Measurements from ENCODE around the gene SBF2. TPM values are rescaled to one million over a fixed set of nuclear protein-coding genes. Genes with fewer than 3 reads are reported as not detected.

SBF2 gene
- total and polyA plus RNA-seq, 9 of the 15 experiments (the other 6 are each of a cell fraction or from before 2014, with no cell fraction given): 0.80 to 9.5 (median 5.0) TPM

DNA sequence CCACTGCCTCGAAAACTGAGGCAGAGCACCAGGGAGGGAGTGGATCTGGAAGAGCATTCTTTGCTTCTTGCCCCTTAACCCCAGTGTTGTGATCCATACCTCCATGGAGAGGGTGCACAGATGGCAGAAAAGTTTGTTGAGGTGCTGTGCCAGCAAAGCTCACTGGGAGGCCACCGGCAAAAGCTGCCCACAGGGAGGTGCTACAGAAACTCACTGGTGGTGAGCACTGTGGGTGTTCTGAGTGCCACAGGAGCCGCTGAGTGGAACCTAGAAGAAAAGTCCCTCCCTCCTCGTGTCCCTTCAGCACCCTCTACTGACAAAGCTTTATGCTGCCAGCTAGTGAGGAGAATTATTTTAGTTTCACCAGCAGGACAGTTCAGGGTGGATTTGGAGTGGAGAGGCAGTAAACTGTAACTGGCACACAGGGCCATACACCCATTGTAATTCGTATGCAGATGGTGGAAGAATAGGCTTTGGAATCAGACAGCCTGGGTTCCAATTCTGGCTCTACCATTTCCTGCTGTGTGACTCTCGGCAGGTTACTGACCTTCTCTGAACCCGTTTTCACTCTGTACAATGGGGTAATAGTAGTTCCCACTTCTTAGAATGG is 545.6 kb downstream of the SBF2 start:
- FAIRE-seq (peak; percentile 96), DNase-seq (ENCODE audit: extremely low read depth in 1 of 4, low spot score in 3 of 4) (peak; percentile 36 to 79 (median 56)), ATAC-seq (peak; percentile 96)
- H2AFZ ChIP-seq (ENCODE audit: low read depth, low read length): 0 out of 2 replicates have a peak overlapping the region, but pooled peaks have one; percentile 52
- in situ Hi-C loops (cut with MboI): loop anchor here (5.0 kb wide), 1 partner anchor 211 kb away; no protein-coding TSS in a partner anchor
- no peak overlapping the region for H3K4me3 ChIP-seq
- peaks cover 0 to 4% of the 10 kb centered on the region in 2 experiments; a peak in 3 of 5 replicates for H3K4me1 ChIP-seq (replicated peaks in 1 of 2; ENCODE audit: control insufficient read depth in 2 of 2, insufficient read depth in 2 of 2, low read length in 2 of 2)
- CTCF ChIA-PET (ENCODE audit: low intra/inter-chr PET ratio): interaction anchor here (1.6 kb wide), 1 partner anchor 135 kb away, joined by 16 read pairs; no protein-coding TSS in a partner anchor
- H3K36me3 ChIP-seq (ENCODE audit: control insufficient read depth, insufficient read depth, low read length): no peaks in the 10 kb centered on the region
- POLR2A ChIA-PET: interaction anchor here (0.5 to 1.7 kb wide), 5 partner anchors 14 to 515 kb away, joined by 3 to 6 read pairs (median 4); partner anchors contain the start of gene ZNF143
- no peaks in the 10 kb centered on the region for H3K9me3 ChIP-seq (replicated peaks; ENCODE audit: control insufficient read depth, insufficient read depth, low read depth, low read length)
- H3K27me3 ChIP-seq (ENCODE audit: control insufficient read depth in 2 of 2, insufficient read depth in 2 of 2, low read length in 2 of 2): no peaks in the 10 kb centered on the region
- H3K79me2 ChIP-seq (ENCODE audit: control insufficient read depth, insufficient read depth, low read length): no peaks in the 10 kb centered on the region
- intact Hi-C loops (cut with micrococcal nuclease): loop anchor here (1.0 kb wide), 2 partner anchors 134 to 213 kb away; no protein-coding TSS in a partner anchor
- 29% methylated on average over 7 of the region's 7 CpGs for WGBS (ENCODE audit: insufficient coverage, low coverage, missing lambda C conversion rate)
- no peaks in the 10 kb centered on the region for H4K20me1 ChIP-seq (replicated peaks; ENCODE audit: control insufficient read depth, insufficient read depth, low read length)
- H3K4me2 ChIP-seq (ENCODE audit: insufficient read depth, low read length): peak overlapping the region; percentile 44; the same call in 1 of the 2 replicates
- H3K9me1 ChIP-seq (ENCODE audit: control insufficient read depth, insufficient read depth, low read length): no peaks in the 10 kb centered on the region
- H3K27ac ChIP-seq (ENCODE audit: extremely low read depth, low read depth, low read length): no peak overlapping the region
- BruUV-seq (replicated peaks): no TSS peak
- H3K9ac ChIP-seq (ENCODE audit: insufficient read depth in 1 of 2, low read depth in 2 of 2, low read length in 2 of 2): peak overlapping the region in 1 of 2 experiments; percentile 60; a peak in 1 of 4 replicates
- TF ChIP-seq, protein P1, sequence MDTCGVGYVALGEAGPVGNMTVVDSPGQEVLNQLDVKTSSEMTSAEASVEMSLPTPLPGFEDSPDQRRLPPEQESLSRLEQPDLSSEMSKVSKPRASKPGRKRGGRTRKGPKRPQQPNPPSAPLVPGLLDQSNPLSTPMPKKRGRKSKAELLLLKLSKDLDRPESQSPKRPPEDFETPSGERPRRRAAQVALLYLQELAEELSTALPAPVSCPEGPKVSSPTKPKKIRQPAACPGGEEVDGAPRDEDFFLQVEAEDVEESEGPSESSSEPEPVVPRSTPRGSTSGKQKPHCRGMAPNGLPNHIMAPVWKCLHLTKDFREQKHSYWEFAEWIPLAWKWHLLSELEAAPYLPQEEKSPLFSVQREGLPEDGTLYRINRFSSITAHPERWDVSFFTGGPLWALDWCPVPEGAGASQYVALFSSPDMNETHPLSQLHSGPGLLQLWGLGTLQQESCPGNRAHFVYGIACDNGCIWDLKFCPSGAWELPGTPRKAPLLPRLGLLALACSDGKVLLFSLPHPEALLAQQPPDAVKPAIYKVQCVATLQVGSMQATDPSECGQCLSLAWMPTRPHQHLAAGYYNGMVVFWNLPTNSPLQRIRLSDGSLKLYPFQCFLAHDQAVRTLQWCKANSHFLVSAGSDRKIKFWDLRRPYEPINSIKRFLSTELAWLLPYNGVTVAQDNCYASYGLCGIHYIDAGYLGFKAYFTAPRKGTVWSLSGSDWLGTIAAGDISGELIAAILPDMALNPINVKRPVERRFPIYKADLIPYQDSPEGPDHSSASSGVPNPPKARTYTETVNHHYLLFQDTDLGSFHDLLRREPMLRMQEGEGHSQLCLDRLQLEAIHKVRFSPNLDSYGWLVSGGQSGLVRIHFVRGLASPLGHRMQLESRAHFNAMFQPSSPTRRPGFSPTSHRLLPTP (IDR thresholded peaks at IDR 0.05; ENCODE audit: borderline replicate concordance, extremely low read depth, insufficient read length): no peak
- TF ChIP-seq, protein P2, sequence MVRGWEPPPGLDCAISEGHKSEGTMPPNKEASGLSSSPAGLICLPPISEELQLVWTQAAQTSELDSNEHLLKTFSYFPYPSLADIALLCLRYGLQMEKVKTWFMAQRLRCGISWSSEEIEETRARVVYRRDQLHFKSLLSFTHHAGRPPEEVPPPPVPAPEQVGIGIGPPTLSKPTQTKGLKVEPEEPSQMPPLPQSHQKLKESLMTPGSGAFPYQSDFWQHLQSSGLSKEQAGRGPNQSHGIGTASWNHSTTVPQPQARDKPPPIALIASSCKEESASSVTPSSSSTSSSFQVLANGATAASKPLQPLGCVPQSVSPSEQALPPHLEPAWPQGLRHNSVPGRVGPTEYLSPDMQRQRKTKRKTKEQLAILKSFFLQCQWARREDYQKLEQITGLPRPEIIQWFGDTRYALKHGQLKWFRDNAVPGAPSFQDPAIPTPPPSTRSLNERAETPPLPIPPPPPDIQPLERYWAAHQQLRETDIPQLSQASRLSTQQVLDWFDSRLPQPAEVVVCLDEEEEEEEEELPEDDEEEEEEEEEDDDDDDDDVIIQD (CRISPR knock-in tag; IDR thresholded peaks at IDR 0.05): no peak
- TF ChIP-seq TCF7 (IDR thresholded peaks at IDR 0.05; ENCODE audit: borderline replicate concordance) (no peak), ZNF124 (CRISPR knock-in tag; IDR thresholded peaks at IDR 0.05) (no peak), ZNF41 (CRISPR knock-in tag; conservative IDR thresholded peaks at IDR 0.05) (no peak), DPF2 (IDR thresholded peaks at IDR 0.05) (no peak), NFIC (IDR thresholded peaks at IDR 0.05) (no peak), FIP1L1 (IDR thresholded peaks at IDR 0.05; ENCODE audit: low read depth, low read length, poor library complexity, severe bottlenecking) (no peak), STAG1 (CRISPR knock-in tag; IDR thresholded peaks at IDR 0.05; ENCODE audit: borderline replicate concordance) (peak; percentile 85), KDM1A (IDR thresholded peaks at IDR 0.05) (peak; percentile 61 to 87), SETDB1 (IDR thresholded peaks at IDR 0.05; ENCODE audit: low read length) (no peak), HNRNPK (IDR thresholded peaks at IDR 0.05; ENCODE audit: low read depth, low read length, poor library complexity, severe bottlenecking) (no peak), L3MBTL2 (IDR thresholded peaks at IDR 0.05) (0 out of 2 replicates have a peak, but pooled peaks have one; percentile 14), HDAC8 (tag; IDR thresholded peaks at IDR 0.05) (no peak), ZNF184 (CRISPR knock-in tag; IDR thresholded peaks at IDR 0.05) (no peak)
- TF ChIP-seq, protein P3, sequence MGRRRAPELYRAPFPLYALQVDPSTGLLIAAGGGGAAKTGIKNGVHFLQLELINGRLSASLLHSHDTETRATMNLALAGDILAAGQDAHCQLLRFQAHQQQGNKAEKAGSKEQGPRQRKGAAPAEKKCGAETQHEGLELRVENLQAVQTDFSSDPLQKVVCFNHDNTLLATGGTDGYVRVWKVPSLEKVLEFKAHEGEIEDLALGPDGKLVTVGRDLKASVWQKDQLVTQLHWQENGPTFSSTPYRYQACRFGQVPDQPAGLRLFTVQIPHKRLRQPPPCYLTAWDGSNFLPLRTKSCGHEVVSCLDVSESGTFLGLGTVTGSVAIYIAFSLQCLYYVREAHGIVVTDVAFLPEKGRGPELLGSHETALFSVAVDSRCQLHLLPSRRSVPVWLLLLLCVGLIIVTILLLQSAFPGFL (CRISPR knock-in tag; IDR thresholded peaks at IDR 0.05): no peak
